GM12878 (cell line): Measurements from ENCODE around the gene FYB1. TPM values are rescaled to one million over a fixed set of nuclear protein-coding genes. Genes with fewer than 3 reads are reported as not detected.

Source experiments
- ATAC-seq: fragments of 200-7000 bp; cut with Tn5 transposase; 3 replicates; pipeline ENCODE4 v1.9.1; 2020; ENCODE audit warnings: mild to moderate bottlenecking, moderate library complexity
- BruUV-seq: library from RNA; stranded (reverse); fragments of 400-500 nt; replicated peaks from 2 replicates; lab custom pipeline; 2021; lab: Mats Ljungman, UMichigan
- CTCF ChIA-PET: fragments of 300-600 bp; sonication (Branson Sonifier 250); formaldehyde crosslinking; extraction: SDS; loops from one replicate; lab custom pipeline; 2021; ENCODE audit warnings: inconsistent platforms; lab: Yijun Ruan, JAX
- POLR2A ChIA-PET: fragments of 350-600 bp; formaldehyde crosslinking; extraction: SDS; loops from one replicate; lab custom pipeline; 2021; ENCODE audit warnings: inconsistent platforms; lab: Charles Lee
- RAD21 ChIA-PET: fragments of 300-600 bp; sonication (Branson Sonifier 250); formaldehyde crosslinking; loops from one replicate; lab custom pipeline; 2023; ENCODE audit warnings: antibody characterized with exemption; ENCODE audit not compliant: unreplicated experiment; lab: Charles Lee
- SMC1A ChIA-PET: fragments of 300-600 bp; sonication (Branson Sonifier 250); formaldehyde crosslinking; loops from one replicate; lab custom pipeline; 2023; ENCODE audit not compliant: unreplicated experiment, uncharacterized antibody; lab: Charles Lee
- DNase-seq: peaks from one replicate; pipeline ENCODE4 v3.0.0-alpha.2; 2011; ENCODE audit warnings: low read depth, low spot score
- FAIRE-seq: peaks from 3 replicates; lab custom pipeline; 2011; peaks lifted over from hg19 to GRCh38; lab: Jason Lieb, UNC
- H2AFZ ChIP-seq: 2 replicates; pipeline ENCODE4 v1.6.0; 2011; ENCODE audit warnings: low read depth, low read length, control low read depth; ENCODE audit not compliant: control insufficient read depth
- H3K27ac ChIP-seq: 2 replicates; pipeline ENCODE4 v1.5.1; 2011; ENCODE audit warnings: control low read depth; ENCODE audit not compliant: control insufficient read depth, insufficient read depth
- H3K27me3 ChIP-seq, 2 experiments: replicated peaks in 1 of 2; 2 replicates each; pipeline versions ENCODE4 v1.6.0 to v1.6.1; 2011; ENCODE audit warnings: low read length in 1 of 2; ENCODE audit not compliant: control insufficient read depth in 2 of 2, insufficient read depth in 2 of 2
- H3K36me3 ChIP-seq, 2 experiments: 2 replicates each; pipeline ENCODE4 v1.5.1; 2011; ENCODE audit warnings: low read length in 1 of 2; ENCODE audit not compliant: control insufficient read depth in 2 of 2, insufficient read depth in 2 of 2
- H3K4me1 ChIP-seq: 2 replicates; pipeline ENCODE4 v1.6.1; 2011; ENCODE audit warnings: mild to moderate bottlenecking, low read length, moderate library complexity, mixed read lengths; ENCODE audit not compliant: control insufficient read depth, insufficient read depth
- H3K4me2 ChIP-seq: 2 replicates; pipeline ENCODE4 v1.6.0; 2011; ENCODE audit warnings: control low read depth; ENCODE audit not compliant: control insufficient read depth, insufficient read depth
- H3K4me3 ChIP-seq: fragments of 200-600 bp; sonication (generic); 2 replicates; pipeline ENCODE4 v1.5.1; 2016
- H3K79me2 ChIP-seq: 2 replicates; pipeline ENCODE4 v1.6.0; 2011; ENCODE audit warnings: low read length; ENCODE audit not compliant: control insufficient read depth, insufficient read depth
- H3K9ac ChIP-seq: 2 replicates; pipeline ENCODE4 v1.8.0; 2011; ENCODE audit warnings: low read length, control low read depth, mixed read lengths; ENCODE audit not compliant: control insufficient read depth, insufficient read depth
- H3K9me3 ChIP-seq: replicated peaks from 3 replicates; pipeline ENCODE4 v1.5.1; 2011; ENCODE audit warnings: mild to moderate bottlenecking, low read length; ENCODE audit not compliant: control insufficient read depth, insufficient read depth
- H4K20me1 ChIP-seq: 2 replicates; pipeline ENCODE4 v1.6.0; 2011; ENCODE audit not compliant: control insufficient read depth, insufficient read depth
- RBBP5 ChIP-seq: fragments of 200-600 bp; sonication (generic); conservative IDR thresholded peaks from 2 replicates; pipeline ENCODE4 v1.6.1; 2016
- WGBS: methylation state at CpG from one replicate; pipeline ENCODE4 v1.1.6; 2016; ENCODE audit warnings: low lambda C conversion rate; ENCODE audit not compliant: insufficient replicate concordance, insufficient coverage; ENCODE audit errors: missing lambda C conversion rate; 5-methylcytosine and 5-hydroxymethylcytosine counted together
- in situ Hi-C: fragments of 300-500 bp; cut with MboI; formaldehyde crosslinking; loops from 9 replicates; pipeline ENCODE4 v1.14.3; 2018; ENCODE audit warnings: mixed read lengths
- intact Hi-C: fragments of 100-400 bp; cut with micrococcal nuclease; formaldehyde crosslinking; loops from one replicate; pipeline ENCODE4 v1.14.2; 2022; ENCODE audit not compliant: unreplicated experiment
- polyA plus RNA-seq, 11 experiments: library from polyadenylated mRNA; depleted of rRNA in 4 of 11; unstranded in 6 of 11; stranded (reverse) in 5 of 11; fragments of >200 nt; fragmentation: Nextera tagmentation in 4 of 11; fragmentation: Illumina TruSeq in 1 of 11; extraction: Ambion mirVana in 4 of 11; extraction: Trizol in 1 of 11; gene quantifications; 1 replicate in 1 of 11; 2 replicates in 10 of 11; pipeline versions ENCODE4 v1.2.1 to v1.2.3, GENCODE V29; 2011 to 2016; ENCODE audit warnings: inconsistent platforms in 2 of 11, missing spikeins in 2 of 11, low read depth in 1 of 11
- total RNA-seq, 4 experiments: library from RNA; depleted of rRNA in 3 of 4; stranded (reverse); fragments of >200 nt in 3 of 4; fragmentation: Illumina TruSeq in 1 of 4; extraction: Trizol in 1 of 4; gene quantifications; 2 replicates each; pipeline versions ENCODE4 v1.2.1 to v1.2.3, GENCODE V29; 2013 to 2021
- TF ChIP-seq, protein P1 (sequence below): fragments of 450-650 bp; IDR thresholded peaks from 2 replicates; pipeline ENCODE4 v1.6.1; 2017; ENCODE audit warnings: mild to moderate bottlenecking, moderate library complexity

Gene FYB1
- total and polyA plus RNA-seq, 10 of the 15 experiments (the other 5 are each of a cell fraction or from before 2014, with no cell fraction given): 0.06 to 4.3 (median 0.25) TPM; not detected in 2

DNA sequence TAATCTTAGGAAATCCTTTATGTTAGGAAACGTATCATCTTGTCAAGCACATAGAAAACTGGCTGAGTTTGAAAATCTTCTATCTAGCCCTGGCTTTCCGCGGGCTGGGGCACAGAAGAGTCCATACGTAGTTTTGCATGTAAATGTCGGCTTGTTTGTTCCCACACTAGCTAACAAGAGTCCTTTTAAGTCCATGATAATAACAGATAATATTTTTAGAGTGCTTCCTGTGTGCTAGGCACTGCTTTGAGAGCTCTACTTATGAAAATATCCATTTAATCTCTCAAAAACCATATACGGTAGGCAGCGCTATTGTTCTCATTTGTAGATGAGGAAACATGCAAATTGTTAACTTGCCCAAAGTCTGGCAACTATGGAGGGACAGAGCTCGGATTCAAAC is 40.5 kb downstream of the FYB1 start (continued):
- TF ChIP-seq, protein P1, sequence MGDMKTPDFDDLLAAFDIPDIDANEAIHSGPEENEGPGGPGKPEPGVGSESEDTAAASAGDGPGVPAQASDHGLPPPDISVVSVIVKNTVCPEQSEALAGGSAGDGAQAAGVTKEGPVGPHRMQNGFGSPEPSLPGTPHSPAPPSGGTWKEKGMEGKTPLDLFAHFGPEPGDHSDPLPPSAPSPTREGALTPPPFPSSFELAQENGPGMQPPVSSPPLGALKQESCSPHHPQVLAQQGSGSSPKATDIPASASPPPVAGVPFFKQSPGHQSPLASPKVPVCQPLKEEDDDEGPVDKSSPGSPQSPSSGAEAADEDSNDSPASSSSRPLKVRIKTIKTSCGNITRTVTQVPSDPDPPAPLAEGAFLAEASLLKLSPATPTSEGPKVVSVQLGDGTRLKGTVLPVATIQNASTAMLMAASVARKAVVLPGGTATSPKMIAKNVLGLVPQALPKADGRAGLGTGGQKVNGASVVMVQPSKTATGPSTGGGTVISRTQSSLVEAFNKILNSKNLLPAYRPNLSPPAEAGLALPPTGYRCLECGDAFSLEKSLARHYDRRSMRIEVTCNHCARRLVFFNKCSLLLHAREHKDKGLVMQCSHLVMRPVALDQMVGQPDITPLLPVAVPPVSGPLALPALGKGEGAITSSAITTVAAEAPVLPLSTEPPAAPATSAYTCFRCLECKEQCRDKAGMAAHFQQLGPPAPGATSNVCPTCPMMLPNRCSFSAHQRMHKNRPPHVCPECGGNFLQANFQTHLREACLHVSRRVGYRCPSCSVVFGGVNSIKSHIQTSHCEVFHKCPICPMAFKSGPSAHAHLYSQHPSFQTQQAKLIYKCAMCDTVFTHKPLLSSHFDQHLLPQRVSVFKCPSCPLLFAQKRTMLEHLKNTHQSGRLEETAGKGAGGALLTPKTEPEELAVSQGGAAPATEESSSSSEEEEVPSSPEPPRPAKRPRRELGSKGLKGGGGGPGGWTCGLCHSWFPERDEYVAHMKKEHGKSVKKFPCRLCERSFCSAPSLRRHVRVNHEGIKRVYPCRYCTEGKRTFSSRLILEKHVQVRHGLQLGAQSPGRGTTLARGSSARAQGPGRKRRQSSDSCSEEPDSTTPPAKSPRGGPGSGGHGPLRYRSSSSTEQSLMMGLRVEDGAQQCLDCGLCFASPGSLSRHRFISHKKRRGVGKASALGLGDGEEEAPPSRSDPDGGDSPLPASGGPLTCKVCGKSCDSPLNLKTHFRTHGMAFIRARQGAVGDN: no peak

DNA sequence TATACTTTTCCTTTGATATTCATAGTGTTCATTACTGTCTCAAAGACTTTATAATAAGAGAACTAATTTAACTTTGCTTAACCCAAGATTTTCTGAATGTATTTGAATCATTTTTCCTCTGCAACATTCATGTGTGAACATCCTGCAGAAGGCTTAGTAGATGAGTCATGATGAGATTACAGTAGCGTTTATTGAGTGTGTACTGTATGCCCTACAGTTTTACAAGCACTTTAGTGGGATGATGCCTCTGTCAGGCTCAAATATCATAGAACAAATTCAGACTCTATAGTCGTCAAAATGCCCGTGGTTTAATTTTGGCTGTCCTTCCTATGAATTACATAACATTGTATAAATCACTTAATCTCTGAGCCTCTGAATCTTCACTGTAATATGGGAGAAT is 41.2 kb downstream of the FYB1 start:
- Histone ChIP-seq H3K4me2 (no peak overlapping the region), H3K27ac (no peak overlapping the region), H3K79me2 (no peaks in the 10 kb centered on the region), H3K4me3 (no peak overlapping the region), H3K9ac (no peak overlapping the region), H3K36me3 (no peaks in the 10 kb centered on the region), H3K27me3 (no peaks in the 10 kb centered on the region), H2AFZ (no peak overlapping the region), H3K9me3 (no peaks in the 10 kb centered on the region; the same call in 1 of the 3 replicates), H3K4me1 (peaks cover 4% of the 10 kb centered on the region), H4K20me1 (no peaks in the 10 kb centered on the region)
- ChIA-PET POLR2A (no interaction called here), CTCF (interaction anchor here (1.0 to 1.2 kb wide), 4 partner anchors 13 to 97 kb away, joined by 3 to 5 read pairs (median 4); no protein-coding TSS in a partner anchor), RAD21 (interaction anchor here (0.7 to 1.6 kb wide), 3 partner anchors 10 to 107 kb away, joined by 4 to 5 read pairs (median 4); no protein-coding TSS in a partner anchor), SMC1A (interaction anchor here (1.1 to 1.9 kb wide), 7 partner anchors 11 to 105 kb away, joined by 3 to 10 read pairs (median 5); no protein-coding TSS in a partner anchor)
- no peak for TF ChIP-seq RBBP5
- WGBS: 30% methylated on average over 3 of the region's 3 CpGs
- intact Hi-C loops: no loop called here
- FAIRE-seq: no peak
- in situ Hi-C loops: no loop called here
- BruUV-seq: no TSS peak
- ATAC-seq: peak; percentile 37; the same call in 2 of the 3 replicates
- no peak for DNase-seq
